ENCODE data around the gene FBXW4.

Gene FBXW4

GRCh38 chr10:101578803-101579515 is 116.0 kb downstream of the FBXW4 start:
- no peak for DNase-seq

- DNase-seq, result no peak
These were observed 116.8 kb downstream of the FBXW4 start for GRCh38 chr10:101578192-101578591.

- no peak for DNase-seq
These were observed 117.7 kb downstream of the FBXW4 start for GRCh38 chr10:101577121-101577871.

GRCh38 chr10:101576211-101576863 is 118.6 kb downstream of the FBXW4 start:
- DNase-seq, result no peak

- no peak for DNase-seq
These were observed 119.3 kb downstream of the FBXW4 start for GRCh38 chr10:101575580-101576210.

- DNase-seq, result no peak
These were observed 119.9 kb downstream of the FBXW4 start for GRCh38 chr10:101575091-101575490.

- DNase-seq, result no peak
These were observed 120.9 kb downstream of the FBXW4 start for GRCh38 chr10:101573885-101574753.

- DNase-seq, result no peak
These were observed 122.2 kb downstream of the FBXW4 start for GRCh38 chr10:101572785-101573184.

GRCh38 chr10:101572126-101572525 is 122.8 kb downstream of the FBXW4 start:
- no peak for DNase-seq

GRCh38 chr10:101571271-101571925 is 123.6 kb downstream of the FBXW4 start:
- no peak for DNase-seq

- no peak for DNase-seq
These were observed 124.3 kb downstream of the FBXW4 start for GRCh38 chr10:101570428-101571270.

- DNase-seq, result peak; percentile 80
These were observed 125.1 kb downstream of the FBXW4 start for GRCh38 chr10:101569622-101570427.

- no peak for DNase-seq
These were observed 125.7 kb downstream of the FBXW4 start for GRCh38 chr10:101569323-101569621.

- DNase-seq, result no peak
These were observed 126.8 kb downstream of the FBXW4 start for GRCh38 chr10:101568054-101568745.

GRCh38 chr10:101567165-101568006 is 127.6 kb downstream of the FBXW4 start:
- DNase-seq, result no peak

GRCh38 chr10:101566333-101567164 is 128.4 kb downstream of the FBXW4 start:
- no peak for DNase-seq

GRCh38 chr10:101565936-101566332 is 129.0 kb downstream of the FBXW4 start:
- no peak for DNase-seq

All from activated gamma-delta T cell treated with Interleukin-2 at 50 U/mL for 16 hours (primary cell).